Stimulated activated CD8-positive, alpha-beta memory T cell treated with anti-CD3 and anti-CD28 coated beads, Interleukin-7, amount 100 ng/mL, for 24 hours (primary cell): ENCODE measurements around the gene SLC35F2.
"Not testable (repeated sequence)": the region's sequence is repeated elsewhere in the genome, so short reads cannot be mapped to it uniquely, and the experiment has no call there.

ENCODE experiments used
- DNase-seq: peaks from one replicate; pipeline ENCODE4 v3.0.0-alpha.2; 2020; ENCODE audit warnings: low read depth

SLC35F2 gene, protein sequence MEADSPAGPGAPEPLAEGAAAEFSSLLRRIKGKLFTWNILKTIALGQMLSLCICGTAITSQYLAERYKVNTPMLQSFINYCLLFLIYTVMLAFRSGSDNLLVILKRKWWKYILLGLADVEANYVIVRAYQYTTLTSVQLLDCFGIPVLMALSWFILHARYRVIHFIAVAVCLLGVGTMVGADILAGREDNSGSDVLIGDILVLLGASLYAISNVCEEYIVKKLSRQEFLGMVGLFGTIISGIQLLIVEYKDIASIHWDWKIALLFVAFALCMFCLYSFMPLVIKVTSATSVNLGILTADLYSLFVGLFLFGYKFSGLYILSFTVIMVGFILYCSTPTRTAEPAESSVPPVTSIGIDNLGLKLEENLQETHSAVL

GRCh38 chr11:107858217-107859070, at the start of gene SLC35F2:
Gene SLC35F2, minus strand, starts transcription at chr11:107858787. Its CDS starts 20 bp downstream, at chr11:107858767.
- DNase-seq = peak; percentile 37

- DNase-seq = no peak
Observed at GRCh38 chr11:107908211-107908610, 49.6 kb upstream of the SLC35F2 start.

- DNase-seq = no peak
Observed at GRCh38 chr11:107898270-107898669, 39.7 kb upstream of the SLC35F2 start.

- DNase-seq = no peak
Observed at GRCh38 chr11:107882095-107882820, 23.7 kb upstream of the SLC35F2 start.

- not testable (repeated sequence) for DNase-seq
Observed at GRCh38 chr11:107881471-107881870, 22.9 kb upstream of the SLC35F2 start.

DNA sequence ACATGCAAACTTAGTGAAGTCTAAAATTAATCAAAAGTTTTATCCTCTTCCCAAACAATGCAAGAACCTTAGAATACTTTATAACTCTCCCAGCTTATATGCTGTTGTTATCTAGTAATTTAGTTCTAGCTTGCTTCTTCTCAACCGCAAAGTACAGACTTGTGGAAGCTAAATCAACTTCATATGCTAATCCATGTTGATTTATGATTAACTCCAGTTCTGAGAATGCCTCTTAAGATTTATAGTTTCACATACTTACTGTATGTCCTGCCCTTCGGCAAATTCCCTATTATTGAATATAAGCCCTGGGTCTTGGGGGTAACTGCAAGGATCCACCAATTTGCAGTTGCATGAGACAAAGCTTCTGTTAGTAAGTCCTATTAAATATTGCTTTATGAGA, 17.6 kb upstream of the SLC35F2 start:
- DNase-seq = no peak

DNA sequence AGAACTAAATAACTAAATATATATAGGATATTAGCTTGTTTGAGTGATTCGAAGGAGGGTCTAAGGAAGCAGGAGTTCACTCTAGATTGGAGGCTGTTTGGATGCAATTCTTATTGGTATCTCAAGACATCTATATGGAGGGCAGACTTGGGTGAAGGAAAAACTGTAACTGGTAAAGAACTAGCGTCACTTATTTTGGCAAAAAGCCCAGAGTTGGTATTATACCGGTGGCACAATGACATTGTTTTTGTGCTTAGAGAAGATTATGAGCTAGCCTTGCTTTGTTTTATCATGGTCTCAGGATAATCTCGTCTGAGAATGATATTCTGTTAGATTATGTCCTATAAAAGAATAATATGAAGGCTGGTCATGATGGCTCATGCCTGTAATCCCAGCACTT, 6.0 kb upstream of the SLC35F2 start:
- DNase-seq = no peak

DNA sequence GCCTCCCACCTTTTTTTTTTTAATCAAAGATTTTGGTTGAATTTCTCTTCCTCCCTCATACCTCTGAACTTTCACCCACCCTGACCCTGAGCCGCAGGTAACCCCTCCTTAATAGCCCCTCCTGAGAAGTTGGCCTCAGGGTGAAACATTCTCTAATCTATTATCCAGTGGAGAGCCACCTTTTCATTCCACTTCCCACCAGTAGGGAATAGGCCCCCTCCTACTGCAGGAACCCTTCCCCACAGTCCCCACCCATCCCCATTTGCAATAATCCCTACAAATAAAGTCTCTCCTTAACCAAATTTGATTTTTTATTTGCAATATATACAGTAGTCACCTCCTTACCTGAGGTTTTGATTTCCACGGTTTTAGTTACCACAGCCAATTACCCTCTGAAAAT, 2.1 kb upstream of the SLC35F2 start:
- no peak for DNase-seq

DNA sequence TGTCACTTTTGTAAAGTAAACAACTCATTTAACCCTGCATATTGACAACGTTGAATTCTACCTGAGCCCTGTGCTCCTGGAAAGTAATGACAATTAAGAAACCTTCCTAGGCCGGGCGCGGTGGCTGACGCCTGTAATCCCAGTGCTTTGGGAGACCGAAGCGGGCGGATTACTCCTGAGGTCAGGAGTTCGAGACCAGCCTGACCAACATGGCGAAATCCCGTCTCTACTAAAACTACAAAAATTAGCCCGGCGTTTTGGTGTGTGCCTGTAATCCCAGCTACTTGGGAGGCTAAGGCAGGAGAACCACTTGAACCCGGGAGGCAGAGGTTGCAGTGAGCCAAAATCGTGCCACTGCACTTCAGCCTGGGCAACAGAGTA, 1.6 kb upstream of the SLC35F2 start:
- DNase-seq = not testable (repeated sequence)

DNA sequence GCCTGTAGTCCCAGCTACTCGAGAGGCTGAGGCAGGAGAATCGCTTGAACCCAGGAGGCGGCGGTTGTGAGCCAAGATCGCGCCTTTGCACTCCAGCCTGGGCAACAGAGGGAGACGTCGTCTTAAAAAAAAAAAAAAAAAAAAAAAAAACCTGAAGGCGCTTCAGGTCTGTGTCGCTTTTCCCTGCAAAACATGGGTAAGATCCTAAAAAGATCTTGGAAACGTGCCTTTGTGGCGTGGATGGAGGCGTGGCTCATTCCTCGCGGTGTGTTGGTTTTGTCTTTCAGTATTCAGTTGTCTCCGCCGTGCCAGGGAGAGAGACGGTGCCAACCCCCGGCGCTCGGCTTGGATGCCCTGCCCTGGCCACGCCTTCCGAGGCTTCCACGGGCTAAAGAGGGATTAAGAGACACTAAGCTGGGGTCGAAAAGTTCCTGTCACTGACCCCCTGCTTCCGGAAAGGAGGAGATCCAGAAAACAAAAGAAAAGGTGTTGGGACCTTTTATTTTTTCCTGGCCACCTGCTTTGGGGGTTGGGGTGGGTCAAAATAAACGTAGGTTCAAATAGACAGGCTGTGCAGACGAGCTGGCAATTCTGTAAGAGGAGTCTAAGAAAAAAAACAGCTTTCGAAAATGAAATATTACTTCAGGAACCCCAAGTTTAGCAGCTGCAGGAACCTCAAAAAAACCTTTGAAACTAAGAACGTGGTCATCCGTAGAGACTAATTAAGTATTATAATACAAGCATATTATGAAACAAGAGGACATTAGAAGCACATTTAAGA, 1.1 kb upstream of the SLC35F2 start:
- DNase-seq = no peak

DNA sequence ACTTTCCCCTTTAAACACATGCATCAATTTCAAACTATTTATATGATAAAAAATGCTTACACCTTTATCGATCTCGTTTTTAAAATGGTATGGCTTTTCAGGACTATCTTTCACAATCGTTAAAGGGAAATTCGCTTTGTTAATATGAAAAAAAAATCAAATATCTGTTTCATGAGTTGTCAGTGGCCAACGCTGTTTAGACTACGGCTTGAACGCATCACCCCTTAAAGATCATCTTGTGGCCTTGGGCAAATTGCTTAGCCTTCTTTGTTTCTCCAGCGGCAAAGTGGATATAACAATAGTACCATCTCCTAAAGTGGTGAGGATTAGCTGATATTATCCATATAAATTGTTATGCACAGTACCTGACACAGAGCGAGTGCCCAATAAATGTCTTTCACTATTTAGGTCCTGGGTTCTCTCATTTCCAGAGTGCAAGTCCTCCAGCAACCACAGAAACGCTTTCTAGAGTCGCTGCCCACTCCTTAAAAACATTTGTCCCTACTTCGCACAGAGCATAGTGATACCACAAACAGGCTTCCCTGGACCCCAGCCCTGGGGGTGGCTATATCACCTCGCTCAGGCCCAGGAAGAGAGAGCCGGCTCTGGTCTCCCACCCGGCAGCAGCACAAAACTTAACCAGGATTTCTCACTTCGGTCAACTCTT, 904 bp downstream of the SLC35F2 start:
- no peak for DNase-seq

DNA sequence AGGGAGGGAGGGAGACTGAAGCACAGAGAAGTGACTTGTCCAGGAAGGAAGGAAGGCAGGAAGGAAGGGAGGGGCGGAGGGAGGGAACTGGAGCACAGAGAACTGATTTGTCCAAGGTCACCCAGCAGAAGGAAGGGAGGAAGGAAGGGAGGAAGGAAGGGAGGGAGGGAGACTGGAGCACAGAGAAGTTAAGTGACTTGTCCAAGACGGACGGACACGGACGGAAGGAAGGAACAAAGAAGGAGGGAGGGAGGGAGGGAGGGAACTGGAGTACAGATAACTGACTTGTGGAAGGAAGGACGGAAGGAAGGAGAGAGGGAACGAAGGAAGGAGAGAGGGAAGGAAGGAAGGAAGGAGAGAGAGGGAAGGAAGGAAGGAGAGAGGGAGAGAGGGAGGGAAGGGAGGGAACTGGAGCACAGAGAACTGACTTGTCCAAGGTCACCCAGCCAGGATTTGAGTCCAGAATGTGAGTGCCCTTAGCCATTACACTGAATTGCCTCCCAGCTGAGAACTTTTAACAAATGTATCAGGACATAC, 1.5 kb downstream of the SLC35F2 start:
- no peak for DNase-seq

DNA sequence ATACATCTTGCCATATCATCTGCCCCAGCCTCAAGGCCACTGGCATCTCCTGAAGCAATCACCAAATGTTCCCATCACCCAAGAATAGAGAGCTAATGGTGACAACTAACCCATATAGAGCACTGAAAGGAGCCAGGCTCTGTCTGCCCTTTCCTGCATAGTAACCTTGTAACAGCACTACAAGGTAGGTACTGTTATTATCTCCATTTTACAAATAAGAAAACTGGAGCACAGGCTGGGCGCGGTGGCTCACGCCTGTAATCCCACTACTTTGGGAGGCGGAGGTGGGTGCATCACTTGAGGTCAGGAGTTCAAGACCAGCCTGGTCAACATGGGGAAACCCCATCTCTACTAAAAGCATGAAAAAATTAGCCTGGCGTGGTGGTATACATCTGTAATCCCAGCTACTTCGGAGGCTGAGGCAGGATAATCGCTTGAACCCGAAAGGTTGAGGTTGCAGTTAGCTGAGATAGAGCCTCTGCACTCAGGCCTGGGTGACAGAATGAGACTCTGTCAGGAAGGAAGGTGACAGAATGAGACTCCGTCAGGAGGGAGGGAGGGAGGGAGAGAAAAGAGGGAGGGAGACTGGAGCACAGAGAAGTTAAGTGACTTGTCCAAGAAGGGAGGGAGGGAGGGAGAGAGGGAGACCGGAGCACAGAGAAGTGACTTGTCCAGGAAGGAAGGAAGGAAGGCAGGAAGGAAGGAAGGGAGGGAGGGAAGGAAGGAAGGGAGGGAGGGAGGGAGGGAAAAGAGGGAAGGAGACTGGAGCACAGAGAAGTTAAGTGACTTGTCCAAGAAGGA, 2.2 kb downstream of the SLC35F2 start:
- DNase-seq = no peak

DNA sequence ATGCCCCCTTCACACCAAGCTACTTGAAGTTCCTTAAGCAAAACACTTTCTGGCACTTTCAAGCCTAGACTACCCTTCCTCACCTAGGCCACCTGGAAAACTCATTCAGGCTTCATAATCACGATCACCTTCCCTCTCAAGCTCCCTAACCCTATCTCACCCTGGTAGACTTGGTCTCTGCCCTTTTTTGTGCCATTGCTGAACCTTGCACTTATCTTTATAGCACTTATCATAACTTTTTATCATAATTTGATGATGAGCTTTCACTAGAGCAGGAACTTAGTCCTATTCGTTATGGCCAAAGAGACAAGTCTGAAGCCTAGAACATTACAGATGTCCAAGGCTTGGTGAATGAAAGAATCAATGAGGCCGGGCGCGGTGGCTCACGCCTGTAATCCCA, 5.5 kb downstream of the SLC35F2 start:
- no peak for DNase-seq

DNA sequence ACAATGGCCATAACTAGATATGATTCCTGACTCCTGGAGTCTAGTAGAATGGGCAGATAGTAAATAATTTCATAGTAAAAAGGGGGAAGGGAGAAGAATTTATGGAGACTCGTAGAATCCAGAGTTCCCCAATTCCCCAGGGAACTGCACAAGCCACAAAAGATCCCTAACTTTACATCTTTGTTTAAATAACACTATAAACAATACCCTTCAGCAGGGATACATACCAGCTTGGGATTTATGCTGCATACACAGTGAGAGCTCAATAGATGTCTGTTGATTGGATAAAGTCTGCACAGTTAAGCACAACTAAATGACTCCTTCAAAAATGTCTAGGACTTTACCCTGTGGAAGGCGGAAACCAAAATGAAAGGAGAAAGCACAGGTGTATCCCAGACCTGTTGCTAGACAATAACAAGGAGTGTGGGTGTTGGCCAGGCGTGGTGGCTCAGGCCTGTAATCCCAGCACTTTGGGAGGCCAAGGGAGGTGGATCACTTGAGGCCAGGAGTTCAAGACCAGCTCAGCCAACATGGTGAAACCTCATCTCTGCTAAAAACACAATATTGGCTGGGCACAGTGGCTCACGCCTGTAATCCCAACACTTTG, 6.8 kb downstream of the SLC35F2 start:
- no peak for DNase-seq

- no peak for DNase-seq
Observed at GRCh38 chr11:107849790-107850189, 8.8 kb downstream of the SLC35F2 start.

- no peak for DNase-seq
Observed at GRCh38 chr11:107848345-107848744, 10.2 kb downstream of the SLC35F2 start.

DNA sequence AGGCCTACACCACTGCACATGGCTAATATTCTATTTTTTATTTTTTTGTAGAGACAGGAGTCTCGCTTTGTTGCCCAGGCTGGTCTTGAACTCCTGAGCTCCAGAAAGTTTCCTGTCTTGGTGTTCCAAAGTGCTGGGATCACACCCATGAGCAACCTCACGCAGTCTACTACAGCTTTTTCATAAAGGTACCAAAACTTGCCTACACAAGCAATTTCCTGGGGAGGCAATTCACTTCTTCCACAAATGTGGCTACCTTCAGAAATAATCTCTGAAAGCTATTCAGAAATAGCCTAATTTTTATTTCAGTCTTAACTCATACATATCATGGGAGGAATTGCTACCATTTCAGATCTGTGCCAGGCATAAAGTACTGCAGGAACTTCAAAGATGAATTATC, 11.4 kb downstream of the SLC35F2 start:
- DNase-seq = no peak

- no peak for DNase-seq
Observed at GRCh38 chr11:107844041-107844440, 14.5 kb downstream of the SLC35F2 start.
